CD4-positive, alpha-beta T cell treated with Interleukin-4 for 4 hours (primary cell): ENCODE measurements around the gene IL1B.
A peak's percentile ranks its signal among the peaks of the same experiment; 100 is the strongest.

Experiments used
- DNase-seq: peaks from one replicate; pipeline ENCODE4 v3.0.0-alpha.2; 2020

IL1B gene

GRCh38 chr2:112803691-112804521 lies 32.7 kb downstream of the IL1B start:
- no peak for DNase-seq

- no peak for DNase-seq
Measured at GRCh38 chr2:112800881-112801583, 35.5 kb downstream of the IL1B start.

- DNase-seq = no peak
Measured at GRCh38 chr2:112798979-112799975, 37.3 kb downstream of the IL1B start.

- no peak for DNase-seq
Measured at GRCh38 chr2:112796486-112796885, 40.1 kb downstream of the IL1B start.

GRCh38 chr2:112795774-112796173 lies 40.8 kb downstream of the IL1B start:
- DNase-seq = no peak

- no peak for DNase-seq
Measured at GRCh38 chr2:112794841-112795240, 41.7 kb downstream of the IL1B start.

- DNase-seq = peak; percentile 28
Measured at GRCh38 chr2:112794131-112794733, 42.3 kb downstream of the IL1B start.

GRCh38 chr2:112793449-112793978 lies 43.1 kb downstream of the IL1B start:
- no peak for DNase-seq

- DNase-seq = no peak
Measured at GRCh38 chr2:112792419-112792818, 44.2 kb downstream of the IL1B start.

GRCh38 chr2:112791693-112792230 lies 44.8 kb downstream of the IL1B start:
- no peak for DNase-seq

- DNase-seq = no peak
Measured at GRCh38 chr2:112791019-112791418, 45.6 kb downstream of the IL1B start.

GRCh38 chr2:112790305-112790704 lies 46.3 kb downstream of the IL1B start:
- no peak for DNase-seq

GRCh38 chr2:112789186-112789585 lies 47.4 kb downstream of the IL1B start:
- DNase-seq = no peak

GRCh38 chr2:112788653-112789052 lies 47.9 kb downstream of the IL1B start:
- DNase-seq = no peak

- DNase-seq = no peak
Measured at GRCh38 chr2:112787729-112788393, 48.7 kb downstream of the IL1B start.

GRCh38 chr2:112787294-112787693 lies 49.3 kb downstream of the IL1B start:
- DNase-seq = no peak

- DNase-seq = no peak
Measured at GRCh38 chr2:112784199-112785189, 52.1 kb downstream of the IL1B start, which contains the start of gene IL1A. IL1A (minus strand) TSS chr2:112784493; CDS start chr2:112783770, 723 bp downstream.

- no peak for DNase-seq
Measured at GRCh38 chr2:112783187-112783714, 53.3 kb downstream of the IL1B start.

GRCh38 chr2:112782234-112782799 lies 54.3 kb downstream of the IL1B start:
- DNase-seq = no peak
